ENCODE measurements around the gene HEMK1. TPM values are rescaled to one million over a fixed set of nuclear protein-coding genes. Genes with fewer than 3 reads are reported as not detected.

Gene HEMK1
- total RNA-seq, 1 donor, result 8.7 TPM

DNA sequence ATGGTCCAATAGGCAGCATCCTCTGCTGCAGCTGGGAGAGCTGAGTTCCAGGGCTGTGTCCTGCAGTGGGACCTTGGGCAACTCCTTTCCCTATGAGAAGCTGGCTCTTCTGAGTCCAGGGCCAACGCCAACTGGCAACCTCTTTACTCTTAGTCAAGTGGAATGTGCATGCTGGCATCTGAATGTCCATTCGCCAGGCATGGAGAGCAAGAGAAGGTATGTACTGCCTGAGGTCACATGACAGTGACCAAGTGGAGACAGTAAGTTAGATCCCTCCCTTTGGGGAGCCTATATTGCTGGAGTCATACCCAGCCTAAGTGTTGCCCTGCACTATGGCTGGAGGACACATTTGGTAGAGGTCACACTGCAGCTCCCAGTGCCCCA lies 12.1 kb downstream of the HEMK1 start:
- no peaks in the 10 kb centered on the region for H4K20me1 ChIP-seq (ENCODE audit: insufficient read depth, low read length)
- no peak for DNase-seq (ENCODE audit: insufficient read length, low spot score, missing footprints)
- H2AFZ ChIP-seq (ENCODE audit: low read length), result no peak overlapping the region
- H3K4me2 ChIP-seq (ENCODE audit: insufficient read depth, low read length), result no peak overlapping the region
- no peak overlapping the region for H3K27ac ChIP-seq (ENCODE audit: low read depth, low read length)
- H3K36me3 ChIP-seq (ENCODE audit: insufficient read depth, low read length), result peaks cover 31% of the 10 kb centered on the region
- H3K27me3 ChIP-seq (ENCODE audit: insufficient read depth, low read length), result no peaks in the 10 kb centered on the region
- H3K9me3 ChIP-seq (ENCODE audit: low read depth, low read length), result no peaks in the 10 kb centered on the region
- no peak overlapping the region for H3K4me3 ChIP-seq (ENCODE audit: insufficient read depth, low read length)
- H3K79me2 ChIP-seq (ENCODE audit: insufficient read depth, low read length), result no peaks in the 10 kb centered on the region
- no peak for TF ChIP-seq CTCF (IDR thresholded peaks at IDR 0.05; ENCODE audit: extremely low read depth, low read depth, low read length)
- no peaks in the 10 kb centered on the region for H3K4me1 ChIP-seq (ENCODE audit: insufficient read depth, low read length)

- H4K20me1 ChIP-seq (ENCODE audit: insufficient read depth, low read length), result no peaks in the 10 kb centered on the region
- no peak overlapping the region for H3K27ac ChIP-seq (ENCODE audit: low read depth, low read length)
- no peaks in the 10 kb centered on the region for H3K27me3 ChIP-seq (ENCODE audit: insufficient read depth, low read length)
- no peak for TF ChIP-seq CTCF (IDR thresholded peaks at IDR 0.05; ENCODE audit: extremely low read depth, low read depth, low read length)
- H3K36me3 ChIP-seq (ENCODE audit: insufficient read depth, low read length), result peaks cover 26% of the 10 kb centered on the region
- peak; percentile 11 for DNase-seq (ENCODE audit: insufficient read length, low spot score, missing footprints)
- H3K79me2 ChIP-seq (ENCODE audit: insufficient read depth, low read length), result no peaks in the 10 kb centered on the region
- H3K4me3 ChIP-seq (ENCODE audit: insufficient read depth, low read length), result no peak overlapping the region
- no peaks in the 10 kb centered on the region for H3K9me3 ChIP-seq (ENCODE audit: low read depth, low read length)
- H2AFZ ChIP-seq (ENCODE audit: low read length), result no peak overlapping the region
- H3K4me1 ChIP-seq (ENCODE audit: insufficient read depth, low read length), result peaks cover 2% of the 10 kb centered on the region
- no peak overlapping the region for H3K4me2 ChIP-seq (ENCODE audit: insufficient read depth, low read length)
Observed at GRCh38 chr3:50582083-50582482, 12.8 kb downstream of the HEMK1 start.

DNA sequence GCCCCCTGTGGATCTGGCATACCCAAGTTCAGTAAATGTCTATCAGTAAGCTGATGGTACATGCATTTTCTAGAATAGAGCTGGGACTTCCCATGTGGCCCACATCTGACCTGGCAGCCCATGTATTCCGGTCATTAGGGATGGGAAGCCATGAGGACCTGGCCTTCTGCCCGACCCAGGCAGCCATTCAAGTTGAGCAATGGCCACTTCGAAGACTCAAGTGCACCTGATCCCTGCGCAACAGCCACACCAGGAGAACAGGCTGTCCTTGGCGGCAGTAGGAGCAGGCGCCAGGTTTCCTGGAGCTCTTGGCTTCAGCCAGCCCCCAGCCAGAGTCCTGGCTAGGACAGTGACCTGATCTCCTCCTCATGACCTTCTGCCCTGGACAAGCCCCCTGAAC lies 14.6 kb downstream of the HEMK1 start:
- H4K20me1 ChIP-seq (ENCODE audit: insufficient read depth, low read length), result no peaks in the 10 kb centered on the region
- H3K27ac ChIP-seq (ENCODE audit: low read depth, low read length), result no peak overlapping the region
- H3K79me2 ChIP-seq (ENCODE audit: insufficient read depth, low read length), result no peaks in the 10 kb centered on the region
- TF ChIP-seq CTCF (IDR thresholded peaks at IDR 0.05; ENCODE audit: extremely low read depth, low read depth, low read length), result no peak
- H3K4me1 ChIP-seq (ENCODE audit: insufficient read depth, low read length), result peaks cover 17% of the 10 kb centered on the region
- no peak overlapping the region for H3K4me3 ChIP-seq (ENCODE audit: insufficient read depth, low read length)
- H3K36me3 ChIP-seq (ENCODE audit: insufficient read depth, low read length), result peaks cover 15% of the 10 kb centered on the region
- H3K27me3 ChIP-seq (ENCODE audit: insufficient read depth, low read length), result no peaks in the 10 kb centered on the region
- peak; percentile 32 for DNase-seq (ENCODE audit: insufficient read length, low spot score, missing footprints)
- no peak overlapping the region for H2AFZ ChIP-seq (ENCODE audit: low read length)
- no peak overlapping the region for H3K4me2 ChIP-seq (ENCODE audit: insufficient read depth, low read length)
- H3K9me3 ChIP-seq (ENCODE audit: low read depth, low read length), result no peaks in the 10 kb centered on the region

GRCh38 chr3:50584391-50584790 lies 15.1 kb downstream of the HEMK1 start:
- Histone ChIP-seq H3K4me2 (ENCODE audit: insufficient read depth, low read length) (no peak overlapping the region), H3K79me2 (ENCODE audit: insufficient read depth, low read length) (no peaks in the 10 kb centered on the region), H3K4me1 (ENCODE audit: insufficient read depth, low read length) (peaks cover 20% of the 10 kb centered on the region), H3K36me3 (ENCODE audit: insufficient read depth, low read length) (peaks cover 15% of the 10 kb centered on the region), H3K9me3 (ENCODE audit: low read depth, low read length) (no peaks in the 10 kb centered on the region), H3K4me3 (ENCODE audit: insufficient read depth, low read length) (no peak overlapping the region), H3K27ac (ENCODE audit: low read depth, low read length) (no peak overlapping the region), H4K20me1 (ENCODE audit: insufficient read depth, low read length) (no peaks in the 10 kb centered on the region), H2AFZ (ENCODE audit: low read length) (no peak overlapping the region), H3K27me3 (ENCODE audit: insufficient read depth, low read length) (no peaks in the 10 kb centered on the region)
- no peak for TF ChIP-seq CTCF (IDR thresholded peaks at IDR 0.05; ENCODE audit: extremely low read depth, low read depth, low read length)
- DNase-seq (ENCODE audit: insufficient read length, low spot score, missing footprints), result peak; percentile 27

Data from osteoblast (primary cell).